GM12801 (cell line): ENCODE data around the gene CLDN10.

Experiments
- CTCF ChIP-seq: IDR thresholded peaks from one replicate; pipeline ENCODE4 v1.5.1; 2011; ENCODE audit warnings: control low read depth; ENCODE audit not compliant: insufficient read length; ENCODE audit errors: extremely low read depth

Gene CLDN10

GRCh38 chr13:95527955-95528354 lies 24.6 kb upstream of the CLDN10 start:
- no peak for TF ChIP-seq CTCF

- no peak for TF ChIP-seq CTCF
Measured at GRCh38 chr13:95530178-95530577, 22.3 kb upstream of the CLDN10 start.

GRCh38 chr13:95533545-95534160 lies 18.9 kb upstream of the CLDN10 start:
- no peak for TF ChIP-seq CTCF

- TF ChIP-seq CTCF = no peak
Measured at GRCh38 chr13:95535243-95535642, 17.3 kb upstream of the CLDN10 start.

GRCh38 chr13:95536632-95537241 lies 15.8 kb upstream of the CLDN10 start:
- no peak for TF ChIP-seq CTCF

- no peak for TF ChIP-seq CTCF
Measured at GRCh38 chr13:95540888-95541287, 11.6 kb upstream of the CLDN10 start.

GRCh38 chr13:95541308-95541707 lies 11.2 kb upstream of the CLDN10 start:
- TF ChIP-seq CTCF = no peak
